Measurements from ENCODE around the gene GRK5. TPM values are rescaled to one million over a fixed set of nuclear protein-coding genes. Genes with fewer than 3 reads are reported as not detected.

Gene GRK5
- total and polyA plus RNA-seq, 9 of the 15 experiments (the other 6 are each of a cell fraction or from before 2014, with no cell fraction given) = 0.46 to 0.83 (median 0.67) TPM; not detected in 2

DNA sequence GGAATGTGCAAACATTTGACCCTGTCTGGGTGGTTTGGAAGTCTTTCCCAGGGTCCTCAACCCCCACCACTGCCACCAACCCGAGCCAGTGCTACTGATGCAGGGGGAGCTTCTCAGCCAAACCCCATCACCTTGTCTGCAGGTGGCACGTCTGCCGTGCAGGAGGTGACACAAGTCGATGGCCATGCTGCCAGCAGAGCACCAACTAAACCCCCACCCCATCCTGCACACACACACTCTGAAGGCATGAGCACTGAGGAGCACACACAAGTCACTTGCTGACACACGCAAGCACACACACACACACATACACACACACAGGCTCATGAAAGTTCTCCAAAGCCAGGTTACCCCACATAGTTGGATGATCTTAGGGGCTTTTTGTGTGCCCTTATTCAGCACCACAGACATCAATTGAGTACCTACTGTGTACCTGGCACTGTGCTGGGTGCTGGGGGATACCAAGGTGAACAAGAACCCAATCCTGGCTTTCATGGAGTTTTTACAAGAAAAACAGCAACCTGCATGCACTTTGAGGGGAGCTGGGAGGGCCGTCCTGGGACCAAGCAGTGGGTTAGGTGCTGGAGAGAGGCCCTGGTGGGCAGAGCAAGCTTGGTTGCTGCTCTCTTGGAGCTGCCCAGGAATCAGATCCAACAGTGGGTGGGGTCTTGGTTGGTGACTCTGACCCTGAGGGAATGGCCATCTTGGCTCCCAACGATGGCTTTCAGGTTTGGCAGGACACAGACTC, 216.3 kb downstream of the GRK5 start:
- H3K9me1 ChIP-seq (ENCODE audit: control insufficient read depth, insufficient read depth, low read length) = no peaks in the 10 kb centered on the region
- FAIRE-seq (no peak), ATAC-seq (no peak), DNase-seq (ENCODE audit: extremely low read depth in 1 of 4, low spot score in 3 of 4) (no peak)
- no peak overlapping the region for H3K4me2 ChIP-seq (ENCODE audit: insufficient read depth, low read length)
- ChIA-PET POLR2A (interaction anchor here (0.6 to 0.8 kb wide), 2 partner anchors 9 to 72 kb away, joined by 3 to 4 read pairs; no protein-coding TSS in a partner anchor), CTCF (ENCODE audit: low intra/inter-chr PET ratio) (no interaction called here)
- in situ Hi-C loops (cut with MboI) = no loop called here
- H2AFZ ChIP-seq (ENCODE audit: low read depth, low read length) = no peak overlapping the region
- no TSS peak for BruUV-seq (replicated peaks)
- H3K4me1 ChIP-seq (replicated peaks in 1 of 2; ENCODE audit: control insufficient read depth in 2 of 2, insufficient read depth in 2 of 2, low read length in 2 of 2) = no peaks in the 10 kb centered on the region; a peak in 2 of 5 replicates
- H3K36me3 ChIP-seq (ENCODE audit: control insufficient read depth, insufficient read depth, low read length) = no peaks in the 10 kb centered on the region
- H3K27me3 ChIP-seq (ENCODE audit: control insufficient read depth in 2 of 2, insufficient read depth in 2 of 2, low read length in 2 of 2) = peaks cover 0 to 23% of the 10 kb centered on the region in 2 experiments; a peak in 2 of 5 replicates
- H3K27ac ChIP-seq (ENCODE audit: extremely low read depth, low read depth, low read length) = no peak overlapping the region
- intact Hi-C loops (cut with micrococcal nuclease) = no loop called here
- no peaks in the 10 kb centered on the region for H4K20me1 ChIP-seq (replicated peaks; ENCODE audit: control insufficient read depth, insufficient read depth, low read length)
- no peak overlapping the region for H3K9ac ChIP-seq (ENCODE audit: insufficient read depth in 1 of 2, low read depth in 2 of 2, low read length in 2 of 2)
- H3K9me3 ChIP-seq (replicated peaks; ENCODE audit: control insufficient read depth, insufficient read depth, low read depth, low read length) = no peaks in the 10 kb centered on the region
- no peak overlapping the region for H3K4me3 ChIP-seq
- WGBS (ENCODE audit: insufficient coverage, low coverage, missing lambda C conversion rate) = 1% methylated on average over 7 of the region's 7 CpGs
- no peaks in the 10 kb centered on the region for H3K79me2 ChIP-seq (ENCODE audit: control insufficient read depth, insufficient read depth, low read length)
- TF ChIP-seq POLR2A (conservative IDR thresholded peaks at IDR 0.05) (no peak), ARID2 (IDR thresholded peaks at IDR 0.05) (no peak), GATAD2B (IDR thresholded peaks at IDR 0.05; ENCODE audit: borderline replicate concordance) (no peak), PHF21A (IDR thresholded peaks at IDR 0.05; ENCODE audit: borderline replicate concordance, low read depth) (no peak), POLR3G (IDR thresholded peaks at IDR 0.05; ENCODE audit: extremely low read depth, insufficient read length, insufficient replicate concordance) (no peak), SPI1 (IDR thresholded peaks at IDR 0.05; ENCODE audit: borderline replicate concordance, low read depth, low read length) (no peak), PTTG1 (tag; IDR thresholded peaks at IDR 0.05; ENCODE audit: low read depth) (no peak)
- TF ChIP-seq, protein P1, sequence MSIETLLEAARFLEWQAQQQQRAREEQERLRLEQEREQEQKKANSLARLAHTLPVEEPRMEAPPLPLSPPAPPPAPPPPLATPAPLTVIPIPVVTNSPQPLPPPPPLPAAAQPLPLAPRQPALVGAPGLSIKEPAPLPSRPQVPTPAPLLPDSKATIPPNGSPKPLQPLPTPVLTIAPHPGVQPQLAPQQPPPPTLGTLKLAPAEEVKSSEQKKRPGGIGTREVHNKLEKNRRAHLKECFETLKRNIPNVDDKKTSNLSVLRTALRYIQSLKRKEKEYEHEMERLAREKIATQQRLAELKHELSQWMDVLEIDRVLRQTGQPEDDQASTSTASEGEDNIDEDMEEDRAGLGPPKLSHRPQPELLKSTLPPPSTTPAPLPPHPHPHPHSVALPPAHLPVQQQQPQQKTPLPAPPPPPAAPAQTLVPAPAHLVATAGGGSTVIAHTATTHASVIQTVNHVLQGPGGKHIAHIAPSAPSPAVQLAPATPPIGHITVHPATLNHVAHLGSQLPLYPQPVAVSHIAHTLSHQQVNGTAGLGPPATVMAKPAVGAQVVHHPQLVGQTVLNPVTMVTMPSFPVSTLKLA (conservative IDR thresholded peaks at IDR 0.05) = no peak
- TF ChIP-seq, protein P2, sequence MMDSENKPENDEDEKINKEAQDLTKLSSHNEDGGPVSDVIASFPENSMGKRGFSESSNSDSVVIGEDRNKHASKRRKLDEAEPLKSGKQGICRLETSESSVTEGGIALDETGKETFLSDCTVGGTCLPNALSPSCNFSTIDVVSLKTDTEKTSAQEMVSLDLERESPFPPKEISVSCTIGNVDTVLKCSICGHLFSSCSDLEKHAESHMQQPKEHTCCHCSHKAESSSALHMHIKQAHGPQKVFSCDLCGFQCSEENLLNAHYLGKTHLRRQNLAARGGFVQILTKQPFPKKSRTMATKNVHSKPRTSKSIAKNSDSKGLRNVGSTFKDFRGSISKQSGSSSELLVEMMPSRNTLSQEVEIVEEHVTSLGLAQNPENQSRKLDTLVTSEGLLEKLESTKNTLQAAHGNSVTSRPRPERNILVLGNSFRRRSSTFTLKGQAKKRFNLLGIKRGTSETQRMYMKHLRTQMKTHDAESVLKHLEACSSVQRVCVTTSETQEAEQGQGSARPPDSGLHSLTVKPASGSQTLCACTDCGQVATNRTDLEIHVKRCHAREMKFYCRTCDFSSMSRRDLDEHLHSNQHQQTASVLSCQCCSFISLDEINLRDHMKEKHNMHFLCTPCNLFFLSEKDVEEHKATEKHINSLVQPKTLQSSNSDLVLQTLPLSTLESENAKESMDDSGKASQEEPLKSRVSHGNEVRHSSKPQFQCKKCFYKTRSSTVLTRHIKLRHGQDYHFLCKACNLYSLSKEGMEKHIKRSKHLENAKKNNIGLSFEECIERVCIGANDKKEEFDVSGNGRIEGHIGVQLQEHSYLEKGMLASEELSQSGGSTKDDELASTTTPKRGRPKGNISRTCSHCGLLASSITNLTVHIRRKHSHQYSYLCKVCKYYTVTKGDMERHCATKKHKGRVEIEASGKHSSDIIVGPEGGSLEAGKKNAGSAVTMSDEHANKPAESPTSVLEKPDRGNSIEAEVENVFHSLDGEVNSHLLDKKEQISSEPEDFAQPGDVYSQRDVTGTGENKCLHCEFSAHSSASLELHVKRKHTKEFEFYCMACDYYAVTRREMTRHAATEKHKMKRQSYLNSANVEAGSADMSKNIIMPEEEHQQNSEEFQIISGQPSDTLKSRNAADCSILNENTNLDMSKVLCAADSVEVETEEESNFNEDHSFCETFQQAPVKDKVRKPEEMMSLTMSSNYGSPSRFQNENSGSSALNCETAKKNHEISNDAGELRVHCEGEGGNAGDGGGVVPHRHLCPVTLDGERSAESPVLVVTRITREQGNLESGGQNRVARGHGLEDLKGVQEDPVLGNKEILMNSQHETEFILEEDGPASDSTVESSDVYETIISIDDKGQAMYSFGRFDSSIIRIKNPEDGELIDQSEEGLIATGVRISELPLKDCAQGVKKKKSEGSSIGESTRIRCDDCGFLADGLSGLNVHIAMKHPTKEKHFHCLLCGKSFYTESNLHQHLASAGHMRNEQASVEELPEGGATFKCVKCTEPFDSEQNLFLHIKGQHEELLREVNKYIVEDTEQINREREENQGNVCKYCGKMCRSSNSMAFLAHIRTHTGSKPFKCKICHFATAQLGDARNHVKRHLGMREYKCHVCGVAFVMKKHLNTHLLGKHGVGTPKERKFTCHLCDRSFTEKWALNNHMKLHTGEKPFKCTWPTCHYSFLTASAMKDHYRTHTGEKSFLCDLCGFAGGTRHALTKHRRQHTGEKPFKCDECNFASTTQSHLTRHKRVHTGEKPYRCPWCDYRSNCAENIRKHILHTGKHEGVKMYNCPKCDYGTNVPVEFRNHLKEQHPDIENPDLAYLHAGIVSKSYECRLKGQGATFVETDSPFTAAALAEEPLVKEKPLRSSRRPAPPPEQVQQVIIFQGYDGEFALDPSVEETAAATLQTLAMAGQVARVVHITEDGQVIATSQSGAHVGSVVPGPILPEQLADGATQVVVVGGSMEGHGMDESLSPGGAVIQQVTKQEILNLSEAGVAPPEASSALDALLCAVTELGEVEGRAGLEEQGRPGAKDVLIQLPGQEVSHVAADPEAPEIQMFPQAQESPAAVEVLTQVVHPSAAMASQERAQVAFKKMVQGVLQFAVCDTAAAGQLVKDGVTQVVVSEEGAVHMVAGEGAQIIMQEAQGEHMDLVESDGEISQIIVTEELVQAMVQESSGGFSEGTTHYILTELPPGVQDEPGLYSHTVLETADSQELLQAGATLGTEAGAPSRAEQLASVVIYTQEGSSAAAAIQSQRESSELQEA (IDR thresholded peaks at IDR 0.05; ENCODE audit: low read depth) = no peak

Data from K562 (cell line).